SK-N-MC (cell line): ENCODE data around the gene CWF19L2.

ENCODE experiments used
- EZH2 ChIP-seq: fragments of 200-600 bp; sonication (generic); IDR thresholded peaks from one replicate; pipeline ENCODE4 v1.6.1; 2017; ENCODE audit warnings: antibody characterized with exemption
- FOXP2 ChIP-seq: optimal IDR thresholded peaks from 2 replicates; pipeline ENCODE3; 2011; ENCODE audit warnings: mild to moderate bottlenecking, moderate library complexity; ENCODE audit not compliant: insufficient read depth; ENCODE audit errors: extremely low read length, control extremely low read depth
- POLR2AphosphoS5 ChIP-seq: IDR thresholded peaks from 2 replicates; pipeline ENCODE4 v1.6.1; 2012; ENCODE audit warnings: mild to moderate bottlenecking, low read depth, low read length, borderline replicate concordance

DNA sequence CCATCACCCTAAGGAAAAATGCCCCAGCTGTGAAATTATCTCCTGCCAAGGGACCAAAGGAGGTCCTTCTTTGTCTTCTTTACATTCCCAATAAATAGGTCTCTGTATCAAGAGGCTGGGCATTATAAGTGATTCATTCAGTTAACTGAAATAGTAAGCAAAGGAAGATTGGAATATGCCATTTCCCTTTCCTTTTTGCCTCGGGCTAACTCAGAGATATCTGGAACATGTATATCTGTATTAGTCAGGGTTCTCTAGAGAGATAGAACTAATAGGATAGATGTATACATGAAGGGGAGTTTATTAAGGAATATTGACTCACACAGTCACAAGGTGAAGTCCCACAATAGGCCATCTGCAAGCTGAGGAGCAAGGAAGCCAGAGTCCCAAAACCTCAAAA is 15.3 kb upstream of the CWF19L2 start:
- TF ChIP-seq EZH2 (no peak), POLR2AphosphoS5 (no peak), FOXP2 (no peak)
